Stimulated activated memory B cell treated with anti-CD40 and anti-IgM and Interleukin-4, amounts not matched to agents 10 μg/mL and 1 μg/mL and 100 μg/mL, for 72 hours (primary cell): ENCODE data around the gene RCC2.

ENCODE experiments used
- ATAC-seq: fragments of 150-1000 bp; cut with Tn5 transposase; 2 replicates; pipeline ENCODE4 v1.10.0; 2021
- H3K27ac Mint-ChIP-seq: one replicate; pipeline ENCODE4 v1.8.0; 2022; ENCODE audit warnings: mild to moderate bottlenecking, mixed read lengths
- H3K27me3 Mint-ChIP-seq: one replicate; pipeline ENCODE4 v1.8.0; 2022; ENCODE audit warnings: mixed read lengths
- H3K36me3 Mint-ChIP-seq: one replicate; pipeline ENCODE4 v1.8.0; 2022; ENCODE audit warnings: mixed read lengths
- H3K4me1 Mint-ChIP-seq: one replicate; pipeline ENCODE4 v1.8.0; 2022; ENCODE audit warnings: mixed read lengths
- H3K4me3 Mint-ChIP-seq: one replicate; pipeline ENCODE4 v1.8.0; 2022; ENCODE audit warnings: mild to moderate bottlenecking, moderate library complexity, mixed read lengths
- H3K9me3 Mint-ChIP-seq: one replicate; pipeline ENCODE4 v1.8.0; 2022; ENCODE audit warnings: mixed read lengths

The RCC2 gene

GRCh38 chr1:17381161-17381560 lies 58.3 kb downstream of the RCC2 start:
- no peak overlapping the region for H3K4me3 Mint-ChIP-seq
- no peak for ATAC-seq
- no peaks in the 10 kb centered on the region for H3K36me3 Mint-ChIP-seq
- peaks cover 34% of the 10 kb centered on the region for H3K27me3 Mint-ChIP-seq
- H3K9me3 Mint-ChIP-seq = no peaks in the 10 kb centered on the region
- H3K4me1 Mint-ChIP-seq = no peaks in the 10 kb centered on the region
- H3K27ac Mint-ChIP-seq = no peak overlapping the region

GRCh38 chr1:17377325-17377953 lies 62.0 kb downstream of the RCC2 start:
- no peaks in the 10 kb centered on the region for H3K9me3 Mint-ChIP-seq
- ATAC-seq = no peak
- H3K4me3 Mint-ChIP-seq = no peak overlapping the region

GRCh38 chr1:17375651-17376050 lies 63.8 kb downstream of the RCC2 start:
- Mint-ChIP-seq H3K36me3 (no peaks in the 10 kb centered on the region), H3K9me3 (no peaks in the 10 kb centered on the region), H3K4me3 (no peak overlapping the region), H3K27me3 (peaks cover 29% of the 10 kb centered on the region), H3K27ac (no peak overlapping the region), H3K4me1 (no peaks in the 10 kb centered on the region)
- no peak for ATAC-seq

More at GRCh38 chr1:17377325-17377953, 62.0 kb downstream of the RCC2 start:
- Mint-ChIP-seq H3K4me1 (no peaks in the 10 kb centered on the region), H3K36me3 (no peaks in the 10 kb centered on the region), H3K27me3 (peaks cover 34% of the 10 kb centered on the region), H3K27ac (no peak overlapping the region)

GRCh38 chr1:17372955-17373354 lies 66.5 kb downstream of the RCC2 start:
- Mint-ChIP-seq H3K4me3 (no peak overlapping the region), H3K36me3 (no peaks in the 10 kb centered on the region), H3K27me3 (peaks cover 13% of the 10 kb centered on the region), H3K9me3 (no peaks in the 10 kb centered on the region), H3K4me1 (no peaks in the 10 kb centered on the region), H3K27ac (no peak overlapping the region)
- ATAC-seq = no peak

- H3K4me3 Mint-ChIP-seq = no peak within 1 kb of the TSS
- H3K36me3 Mint-ChIP-seq = no peaks in the 10 kb centered on the region
- no peak within 1 kb of the TSS for H3K27ac Mint-ChIP-seq
- no peaks in the 10 kb centered on the region for H3K9me3 Mint-ChIP-seq
- ATAC-seq = peak; percentile 5
- H3K4me1 Mint-ChIP-seq = no peaks in the 10 kb centered on the region
- peaks cover 13% of the 10 kb centered on the region for H3K27me3 Mint-ChIP-seq
These were observed 67.6 kb downstream of the RCC2 start, which contains the start of gene PADI6 for GRCh38 chr1:17371896-17372295. PADI6 (plus strand) TSS chr1:17372196; CDS start chr1:17372246, 50 bp downstream.

GRCh38 chr1:17370618-17371017 lies 68.9 kb downstream of the RCC2 start:
- Mint-ChIP-seq H3K27me3 (peaks cover 21% of the 10 kb centered on the region), H3K36me3 (no peaks in the 10 kb centered on the region), H3K4me3 (no peak overlapping the region), H3K9me3 (no peaks in the 10 kb centered on the region), H3K4me1 (no peaks in the 10 kb centered on the region), H3K27ac (no peak overlapping the region)
- no peak for ATAC-seq

- Mint-ChIP-seq H3K4me1 (no peaks in the 10 kb centered on the region), H3K27ac (no peak overlapping the region), H3K36me3 (no peaks in the 10 kb centered on the region), H3K9me3 (peaks cover 1% of the 10 kb centered on the region), H3K4me3 (no peak overlapping the region), H3K27me3 (peaks cover 25% of the 10 kb centered on the region)
- no peak for ATAC-seq
These were observed 70.0 kb downstream of the RCC2 start for GRCh38 chr1:17369466-17369865.

- no peak for ATAC-seq
- Mint-ChIP-seq H3K9me3 (peaks cover 3% of the 10 kb centered on the region), H3K27me3 (peaks cover 48% of the 10 kb centered on the region), H3K36me3 (no peaks in the 10 kb centered on the region), H3K27ac (no peak overlapping the region), H3K4me1 (no peaks in the 10 kb centered on the region), H3K4me3 (no peak overlapping the region)
These were observed 74.2 kb downstream of the RCC2 start for GRCh38 chr1:17365293-17365692.

GRCh38 chr1:17363771-17364170 lies 75.7 kb downstream of the RCC2 start:
- H3K4me3 Mint-ChIP-seq = no peak overlapping the region
- H3K36me3 Mint-ChIP-seq = no peaks in the 10 kb centered on the region
- peaks cover 48% of the 10 kb centered on the region for H3K27me3 Mint-ChIP-seq
- H3K4me1 Mint-ChIP-seq = no peaks in the 10 kb centered on the region
- peaks cover 3% of the 10 kb centered on the region for H3K9me3 Mint-ChIP-seq
- H3K27ac Mint-ChIP-seq = no peak overlapping the region
- ATAC-seq = no peak

- Mint-ChIP-seq H3K27ac (no peak overlapping the region), H3K9me3 (peaks cover 3% of the 10 kb centered on the region), H3K4me1 (no peaks in the 10 kb centered on the region), H3K27me3 (peaks cover 48% of the 10 kb centered on the region), H3K4me3 (no peak overlapping the region), H3K36me3 (no peaks in the 10 kb centered on the region)
- ATAC-seq = no peak
These were observed 76.1 kb downstream of the RCC2 start for GRCh38 chr1:17363351-17363750.

- no peak overlapping the region for H3K27ac Mint-ChIP-seq
- H3K4me3 Mint-ChIP-seq = no peak overlapping the region
- H3K4me1 Mint-ChIP-seq = peaks cover 2% of the 10 kb centered on the region
- no peaks in the 10 kb centered on the region for H3K36me3 Mint-ChIP-seq
- H3K27me3 Mint-ChIP-seq = peaks cover 36% of the 10 kb centered on the region
- no peak for ATAC-seq
- peaks cover 3% of the 10 kb centered on the region for H3K9me3 Mint-ChIP-seq
These were observed 77.8 kb downstream of the RCC2 start for GRCh38 chr1:17361687-17362086.

GRCh38 chr1:17360272-17360956 lies 79.1 kb downstream of the RCC2 start:
- peaks cover 3% of the 10 kb centered on the region for H3K9me3 Mint-ChIP-seq
- no peak for ATAC-seq
- H3K27me3 Mint-ChIP-seq = peaks cover 34% of the 10 kb centered on the region
- no peak overlapping the region for H3K4me3 Mint-ChIP-seq
- H3K27ac Mint-ChIP-seq = no peak overlapping the region
- no peaks in the 10 kb centered on the region for H3K36me3 Mint-ChIP-seq
- H3K4me1 Mint-ChIP-seq = peaks cover 7% of the 10 kb centered on the region

GRCh38 chr1:17359808-17360207 lies 79.7 kb downstream of the RCC2 start:
- H3K27ac Mint-ChIP-seq = no peak overlapping the region
- no peak for ATAC-seq
- no peaks in the 10 kb centered on the region for H3K36me3 Mint-ChIP-seq
- peaks cover 7% of the 10 kb centered on the region for H3K4me1 Mint-ChIP-seq
- H3K4me3 Mint-ChIP-seq = no peak overlapping the region
- peaks cover 32% of the 10 kb centered on the region for H3K27me3 Mint-ChIP-seq
- peaks cover 3% of the 10 kb centered on the region for H3K9me3 Mint-ChIP-seq

GRCh38 chr1:17359031-17359430 lies 80.4 kb downstream of the RCC2 start:
- Mint-ChIP-seq H3K36me3 (no peaks in the 10 kb centered on the region), H3K27ac (no peak overlapping the region), H3K4me1 (peaks cover 7% of the 10 kb centered on the region), H3K27me3 (peaks cover 32% of the 10 kb centered on the region), H3K9me3 (no peaks in the 10 kb centered on the region), H3K4me3 (no peak overlapping the region)
- ATAC-seq = no peak

- Mint-ChIP-seq H3K9me3 (no peaks in the 10 kb centered on the region), H3K36me3 (no peaks in the 10 kb centered on the region), H3K27ac (no peak overlapping the region), H3K27me3 (peaks cover 31% of the 10 kb centered on the region), H3K4me3 (no peak overlapping the region), H3K4me1 (peaks cover 7% of the 10 kb centered on the region)
- no peak for ATAC-seq
These were observed 80.9 kb downstream of the RCC2 start for GRCh38 chr1:17358557-17358956.
